Activated CD4-positive, alpha-beta T cell treated with anti-CD3 and anti-CD28 coated beads, Interleukin-2, amount 10 ng/mL, durations not matched to agents 24 days and 14 days (primary cell): ENCODE measurements around the gene NAA30. TPM values are rescaled to one million over a fixed set of nuclear protein-coding genes. Genes with fewer than 3 reads are reported as not detected.
"Not testable (repeated sequence)": the region's sequence is repeated elsewhere in the genome, so short reads cannot be mapped to it uniquely, and the experiment has no call there.

Source experiments
- DNase-seq: peaks from one replicate; pipeline ENCODE4 v3.0.0; 2022
- H3K27ac Mint-ChIP-seq: one replicate; pipeline ENCODE4 v1.8.0; 2022; ENCODE audit warnings: mild to moderate bottlenecking, mixed read lengths
- H3K27me3 Mint-ChIP-seq: one replicate; pipeline ENCODE4 v1.8.0; 2022; ENCODE audit warnings: mixed read lengths
- H3K36me3 Mint-ChIP-seq: one replicate; pipeline ENCODE4 v1.8.0; 2022; ENCODE audit warnings: low read depth, mild to moderate bottlenecking, mixed read lengths
- H3K4me1 Mint-ChIP-seq: one replicate; pipeline ENCODE4 v1.8.0; 2021; ENCODE audit warnings: mixed read lengths
- H3K4me3 Mint-ChIP-seq: one replicate; pipeline ENCODE4 v1.8.0; 2022; ENCODE audit warnings: mild to moderate bottlenecking, moderate library complexity, mixed read lengths
- H3K9me3 Mint-ChIP-seq: one replicate; pipeline ENCODE4 v1.8.0; 2021; ENCODE audit warnings: mixed read lengths
- intact Hi-C: fragments of 100-400 bp; cut with micrococcal nuclease; formaldehyde crosslinking; loops from one replicate; pipeline ENCODE4 v1.15.1; 2023
- total RNA-seq: library from RNA; stranded (reverse); gene quantifications from 2 replicates; pipeline ENCODE4 v1.2.3, GENCODE V29; 2022

Gene NAA30
- 20.4 and 20.7 TPM in 2 replicates for total RNA-seq

GRCh38 chr14:57390037-57390805 is at the start of gene NAA30:
TSS of gene NAA30 (plus strand) at chr14:57390586. CDS start at chr14:57390958, 372 bp downstream.
- Mint-ChIP-seq H3K36me3 (peaks cover 18% of the 10 kb centered on the region), H3K27me3 (no peaks in the 10 kb centered on the region), H3K9me3 (no peaks in the 10 kb centered on the region), H3K27ac (peak within 1 kb of the TSS; percentile 93), H3K4me3 (peak within 1 kb of the TSS; percentile 93), H3K4me1 (peaks cover 39% of the 10 kb centered on the region)
- DNase-seq = peak; percentile 97
- intact Hi-C loops = loop anchor here (1.0 to 5.0 kb wide), 4 partner anchors 121 to 852 kb away; partner anchors contain the start of genes PSMA3 and TMEM260

- intact Hi-C loops, DNase-seq, H3K27ac Mint-ChIP-seq, H3K9me3 Mint-ChIP-seq, H3K36me3 Mint-ChIP-seq, H3K4me3 Mint-ChIP-seq, H3K4me1 Mint-ChIP-seq, H3K27me3 Mint-ChIP-seq: not testable (repeated sequence)
These were observed 46.7 kb upstream of the NAA30 start for GRCh38 chr14:57343545-57344297.

- no peak overlapping the region for H3K4me3 Mint-ChIP-seq
- no peaks in the 10 kb centered on the region for H3K4me1 Mint-ChIP-seq
- H3K9me3 Mint-ChIP-seq = no peaks in the 10 kb centered on the region
- peaks cover 5% of the 10 kb centered on the region for H3K27me3 Mint-ChIP-seq
- H3K36me3 Mint-ChIP-seq = no peaks in the 10 kb centered on the region
- H3K27ac Mint-ChIP-seq = no peak overlapping the region
- no peak for DNase-seq
- intact Hi-C loops = no loop called here
These were observed 45.3 kb upstream of the NAA30 start for GRCh38 chr14:57345106-57345505.

- Mint-ChIP-seq H3K27me3 (peaks cover 5% of the 10 kb centered on the region), H3K4me1 (no peaks in the 10 kb centered on the region), H3K9me3 (no peaks in the 10 kb centered on the region), H3K27ac (no peak overlapping the region), H3K36me3 (no peaks in the 10 kb centered on the region), H3K4me3 (no peak overlapping the region)
- intact Hi-C loops = no loop called here
- DNase-seq = no peak
These were observed 43.6 kb upstream of the NAA30 start for GRCh38 chr14:57346741-57347140.

- no peak for DNase-seq
- H3K27ac Mint-ChIP-seq = no peak overlapping the region
- intact Hi-C loops = no loop called here
- no peaks in the 10 kb centered on the region for H3K36me3 Mint-ChIP-seq
- H3K9me3 Mint-ChIP-seq = no peaks in the 10 kb centered on the region
- H3K27me3 Mint-ChIP-seq = peaks cover 10% of the 10 kb centered on the region
- H3K4me3 Mint-ChIP-seq = no peak overlapping the region
- H3K4me1 Mint-ChIP-seq = no peaks in the 10 kb centered on the region
These were observed 37.8 kb upstream of the NAA30 start for GRCh38 chr14:57352396-57353170.

- H3K4me3 Mint-ChIP-seq = no peak overlapping the region
- H3K27me3 Mint-ChIP-seq = peaks cover 11% of the 10 kb centered on the region
- no peaks in the 10 kb centered on the region for H3K36me3 Mint-ChIP-seq
- H3K9me3 Mint-ChIP-seq = no peaks in the 10 kb centered on the region
- H3K27ac Mint-ChIP-seq = no peak overlapping the region
- no peak for DNase-seq
- H3K4me1 Mint-ChIP-seq = no peaks in the 10 kb centered on the region
- intact Hi-C loops = no loop called here
These were observed 35.1 kb upstream of the NAA30 start for GRCh38 chr14:57355081-57355800.

GRCh38 chr14:57362361-57362760 is 28.0 kb upstream of the NAA30 start:
- no peak overlapping the region for H3K27ac Mint-ChIP-seq
- H3K9me3 Mint-ChIP-seq = no peaks in the 10 kb centered on the region
- peaks cover 16% of the 10 kb centered on the region for H3K27me3 Mint-ChIP-seq
- no peak overlapping the region for H3K4me3 Mint-ChIP-seq
- DNase-seq = no peak
- no peaks in the 10 kb centered on the region for H3K36me3 Mint-ChIP-seq
- intact Hi-C loops = no loop called here
- no peaks in the 10 kb centered on the region for H3K4me1 Mint-ChIP-seq

- DNase-seq = no peak
- Mint-ChIP-seq H3K4me1 (no peaks in the 10 kb centered on the region), H3K9me3 (no peaks in the 10 kb centered on the region), H3K27me3 (peaks cover 16% of the 10 kb centered on the region), H3K36me3 (no peaks in the 10 kb centered on the region), H3K27ac (no peak overlapping the region), H3K4me3 (no peak overlapping the region)
- intact Hi-C loops = no loop called here
These were observed 25.5 kb upstream of the NAA30 start for GRCh38 chr14:57364659-57365450.

GRCh38 chr14:57370187-57370586 is 20.2 kb upstream of the NAA30 start:
- H3K9me3 Mint-ChIP-seq, H3K4me3 Mint-ChIP-seq, intact Hi-C loops: not testable (repeated sequence)

GRCh38 chr14:57371013-57371412 is 19.4 kb upstream of the NAA30 start:
- H3K27me3 Mint-ChIP-seq = peaks cover 17% of the 10 kb centered on the region
- no peak overlapping the region for H3K27ac Mint-ChIP-seq
- H3K36me3 Mint-ChIP-seq = no peaks in the 10 kb centered on the region
- H3K4me3 Mint-ChIP-seq = no peak overlapping the region
- H3K4me1 Mint-ChIP-seq = no peaks in the 10 kb centered on the region
- intact Hi-C loops = no loop called here
- peaks cover 4% of the 10 kb centered on the region for H3K9me3 Mint-ChIP-seq
- no peak for DNase-seq

More at GRCh38 chr14:57370187-57370586, 20.2 kb upstream of the NAA30 start:
- H3K27ac Mint-ChIP-seq, H3K36me3 Mint-ChIP-seq, DNase-seq, H3K4me1 Mint-ChIP-seq: not testable (repeated sequence)
- peaks cover 17% of the 10 kb centered on the region for H3K27me3 Mint-ChIP-seq

GRCh38 chr14:57375156-57375555 is 15.2 kb upstream of the NAA30 start:
- peaks cover 8% of the 10 kb centered on the region for H3K27me3 Mint-ChIP-seq
- no peak overlapping the region for H3K4me3 Mint-ChIP-seq
- H3K27ac Mint-ChIP-seq = no peak overlapping the region
- H3K9me3 Mint-ChIP-seq = peaks cover 3% of the 10 kb centered on the region
- intact Hi-C loops = no loop called here
- peak; percentile 28 for DNase-seq
- H3K36me3 Mint-ChIP-seq = no peaks in the 10 kb centered on the region
- no peaks in the 10 kb centered on the region for H3K4me1 Mint-ChIP-seq

- Mint-ChIP-seq H3K4me3 (no peak overlapping the region), H3K4me1 (peaks cover 1% of the 10 kb centered on the region), H3K9me3 (no peaks in the 10 kb centered on the region), H3K36me3 (no peaks in the 10 kb centered on the region), H3K27me3 (peaks cover 4% of the 10 kb centered on the region), H3K27ac (no peak overlapping the region)
- DNase-seq = no peak
- intact Hi-C loops = no loop called here
These were observed 11.7 kb upstream of the NAA30 start for GRCh38 chr14:57378661-57379060.

- no peak for DNase-seq
- intact Hi-C loops = no loop called here
- Mint-ChIP-seq H3K4me3 (no peak overlapping the region), H3K36me3 (no peaks in the 10 kb centered on the region), H3K4me1 (peaks cover 1% of the 10 kb centered on the region), H3K27me3 (peaks cover 8% of the 10 kb centered on the region), H3K9me3 (no peaks in the 10 kb centered on the region), H3K27ac (no peak overlapping the region)
These were observed 9.5 kb upstream of the NAA30 start for GRCh38 chr14:57380935-57381334.
